GM21529 (cell line): Measurements from ENCODE around the gene PPP2R2C.
A peak's percentile ranks its signal among the peaks of the same experiment; 100 is the strongest.

ENCODE experiments used
- ATAC-seq: cut with Tn5 transposase; IDR thresholded peaks from one replicate; pipeline ENCODE4 v1.9.1; 2021; ENCODE audit not compliant: unreplicated experiment

Gene PPP2R2C

DNA sequence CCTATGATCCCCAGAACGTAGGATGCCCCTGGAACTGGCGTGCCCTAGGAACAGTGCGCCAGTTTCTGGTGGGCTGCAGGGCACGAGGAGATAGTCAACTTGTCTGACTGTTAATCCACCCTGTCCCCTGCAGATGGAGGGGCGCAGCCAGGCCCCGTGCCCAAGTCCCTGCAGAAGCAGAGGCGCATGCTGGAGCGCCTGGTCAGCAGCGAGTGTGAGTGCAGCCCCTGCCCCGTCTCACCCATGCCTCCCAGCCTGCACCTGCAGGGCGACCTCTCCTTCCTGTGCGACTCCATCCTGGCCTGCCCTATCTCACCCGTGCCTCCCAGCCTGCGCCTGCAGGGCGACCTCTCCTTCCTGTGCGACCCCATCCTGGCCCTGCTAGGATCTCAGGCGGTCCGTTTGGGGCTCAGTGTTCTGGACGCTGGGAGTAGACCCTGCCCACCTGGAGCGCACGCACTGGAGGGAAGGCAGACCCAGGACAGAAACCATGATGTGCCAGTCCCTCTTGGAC is 180.6 kb downstream of the PPP2R2C start:
- ATAC-seq: no peak

- ATAC-seq: no peak
Measured at GRCh38 chr4:6290769-6291547, 181.5 kb downstream of the PPP2R2C start.

DNA sequence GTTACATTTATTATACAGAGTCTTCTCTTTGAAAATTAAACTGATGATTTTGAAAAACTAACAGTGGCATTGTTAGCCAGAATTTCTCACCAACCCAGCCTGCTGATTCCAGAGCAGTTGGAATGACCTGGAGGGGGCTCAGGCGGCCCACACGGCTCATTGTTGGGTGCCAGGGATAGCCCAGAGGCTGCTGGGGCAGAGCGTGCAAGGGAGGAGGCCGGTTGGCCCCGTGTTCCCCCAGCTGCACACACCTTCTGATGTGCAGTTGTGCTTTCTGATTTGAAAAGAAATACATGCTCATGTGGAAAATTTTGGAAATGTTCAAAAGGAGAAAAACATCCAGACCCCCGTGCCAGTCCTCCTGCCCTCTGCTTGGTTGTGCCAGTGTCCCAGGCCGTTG is 182.2 kb downstream of the PPP2R2C start:
- ATAC-seq: no peak

DNA sequence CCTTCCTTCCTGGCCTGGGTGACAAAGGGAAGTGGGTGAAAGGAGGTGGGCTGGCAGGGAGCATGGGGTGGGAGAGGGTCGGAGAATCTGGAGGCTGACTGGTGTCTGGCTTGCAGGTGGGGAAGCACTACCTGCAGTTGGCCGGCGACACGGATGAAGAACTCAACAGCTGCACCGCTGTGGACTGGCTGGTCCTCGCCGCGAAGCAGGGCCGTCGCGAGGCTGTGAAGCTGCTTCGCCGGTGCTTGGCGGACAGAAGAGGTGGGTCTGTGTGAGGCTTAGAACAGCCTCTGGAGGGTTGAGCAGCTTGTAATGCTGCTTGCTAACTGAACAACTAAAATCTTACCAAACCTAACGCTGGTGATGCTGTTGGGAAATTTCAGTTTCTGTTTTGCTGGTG is 183.5 kb downstream of the PPP2R2C start:
- no peak for ATAC-seq

DNA sequence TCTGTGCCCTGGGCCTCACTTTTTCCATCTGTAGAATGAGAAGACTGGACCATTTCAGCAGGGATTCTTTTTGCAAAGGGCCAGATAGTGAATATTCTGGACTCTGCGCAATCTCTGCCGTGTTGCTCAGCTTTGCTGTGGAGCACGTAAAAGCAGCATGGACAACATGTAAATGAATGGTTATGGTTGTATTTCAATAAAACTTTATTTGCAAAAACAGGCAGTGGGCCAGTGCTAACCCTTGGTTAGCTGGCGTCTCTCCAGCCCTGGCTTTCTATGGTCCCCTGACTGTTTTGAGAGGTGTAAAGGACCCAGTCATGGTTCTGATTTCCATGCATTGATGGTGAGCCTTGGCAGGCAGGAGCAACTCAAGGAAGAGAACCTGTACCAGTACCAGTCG is 184.1 kb downstream of the PPP2R2C start:
- no peak for ATAC-seq

DNA sequence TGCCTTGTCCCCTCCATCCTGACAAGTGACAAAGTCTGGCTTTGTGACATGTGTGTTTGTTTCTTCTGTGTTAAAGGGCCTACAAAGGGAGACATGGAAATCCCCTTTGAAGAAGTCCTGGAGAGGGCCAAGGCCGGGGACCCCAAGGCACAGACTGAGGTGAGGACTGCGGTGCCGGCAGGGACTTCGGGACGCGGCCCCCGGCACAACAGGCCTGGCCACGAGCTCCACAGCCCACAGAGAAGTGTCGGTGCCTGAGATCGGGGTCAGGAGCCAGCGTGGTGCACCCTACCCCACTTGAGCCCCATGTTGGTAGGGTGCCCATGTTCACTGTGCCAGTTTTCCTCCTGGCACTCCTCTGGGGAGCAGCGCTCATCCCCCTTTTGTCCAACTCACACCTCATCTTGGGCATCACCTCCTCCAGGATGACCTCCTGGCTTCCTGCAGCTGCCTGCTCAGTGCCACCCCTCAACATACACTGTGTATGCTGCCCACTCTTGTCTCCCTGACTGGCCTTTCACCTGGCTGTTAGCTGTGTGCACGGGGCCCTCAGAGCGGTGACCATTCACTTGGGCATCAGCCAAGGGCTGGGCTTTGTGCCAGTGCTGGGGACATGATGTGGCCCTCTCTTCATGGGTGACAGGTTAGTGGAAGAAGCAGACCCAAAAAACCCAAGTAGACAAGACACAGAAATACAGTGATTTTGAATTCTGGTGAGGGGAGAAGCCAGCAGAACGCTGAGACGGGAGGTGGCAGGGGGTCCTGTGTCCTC is 185.2 kb downstream of the PPP2R2C start:
- no peak for ATAC-seq

DNA sequence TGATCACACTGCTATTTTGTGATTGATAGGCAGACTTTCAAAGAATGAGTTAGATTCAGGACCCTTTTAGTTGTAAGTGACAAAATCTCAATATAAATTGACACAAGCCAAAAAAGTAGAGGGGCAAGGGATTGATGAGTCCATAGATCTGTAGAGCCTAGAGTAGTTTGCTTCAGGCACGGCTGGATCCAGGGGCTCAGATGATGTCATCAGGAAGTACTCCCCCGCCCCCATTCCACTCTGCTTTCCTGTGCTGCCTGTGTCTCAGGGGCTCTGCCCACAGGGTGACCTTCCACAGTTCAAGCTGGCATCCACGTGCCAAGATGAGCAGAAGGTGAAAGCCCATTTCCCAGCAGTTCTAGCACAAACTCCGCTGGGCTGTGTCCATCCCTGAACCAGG is 189.1 kb downstream of the PPP2R2C start:
- no peak for ATAC-seq

DNA sequence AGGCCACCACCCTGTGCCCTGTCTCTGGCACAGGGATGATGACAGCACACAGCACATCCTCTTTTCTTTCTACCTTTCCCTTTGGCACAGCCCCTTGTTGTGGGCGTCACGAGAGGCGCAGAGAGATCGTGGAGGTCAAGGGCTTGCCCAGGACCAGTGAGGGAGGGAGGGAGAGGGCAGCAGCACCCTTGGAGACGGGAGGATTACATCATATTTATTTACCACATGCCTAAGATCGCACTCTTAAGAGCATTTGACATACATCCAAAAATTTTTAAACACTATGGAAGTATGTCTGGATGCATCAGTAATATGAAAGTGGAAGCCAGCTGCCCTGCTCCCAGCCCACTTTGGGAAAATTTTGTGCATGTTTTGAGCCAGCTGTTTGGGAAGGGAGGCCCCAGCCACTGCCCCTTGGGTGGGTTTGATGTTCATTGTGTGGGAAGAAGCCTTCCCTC is 190.1 kb downstream of the PPP2R2C start:
- no peak for ATAC-seq

- no peak for ATAC-seq
Measured at GRCh38 chr4:6281436-6282313, 190.7 kb downstream of the PPP2R2C start.

GRCh38 chr4:6280365-6280996 is 191.9 kb downstream of the PPP2R2C start:
- ATAC-seq: no peak

DNA sequence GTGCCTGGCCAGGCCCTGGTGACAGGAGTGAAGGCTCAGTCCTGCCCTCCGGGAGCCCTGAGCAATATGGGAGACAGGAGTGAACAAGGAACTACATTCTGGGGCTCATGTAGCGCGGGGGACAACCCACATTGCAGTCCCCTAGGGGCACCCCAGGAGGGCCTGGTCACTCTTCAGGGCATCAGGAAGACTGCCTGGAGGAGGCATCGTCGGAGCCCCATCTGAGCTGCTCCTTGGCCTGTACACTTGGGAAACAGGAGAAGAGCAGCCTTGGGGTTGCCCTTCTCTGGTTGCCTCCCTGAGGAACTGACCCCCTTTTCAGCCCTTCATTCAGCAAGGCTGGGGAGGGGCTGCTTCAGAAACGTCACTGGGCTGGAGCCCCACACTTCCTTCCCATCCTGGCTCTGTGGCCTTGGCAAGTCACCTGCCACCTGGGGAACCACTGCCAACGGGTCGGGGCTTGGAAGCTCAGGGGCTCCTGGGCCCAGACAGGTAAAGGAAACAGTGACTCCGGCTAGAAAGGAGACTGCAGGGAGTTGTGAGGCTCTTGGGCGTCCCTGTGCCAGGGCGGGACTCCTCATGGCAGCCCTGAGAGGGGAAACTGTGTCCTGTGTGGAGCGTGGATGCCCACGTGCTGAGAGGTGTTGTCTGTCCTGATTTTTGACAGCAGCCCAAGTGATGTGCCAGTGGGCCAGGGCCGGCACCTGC is 192.7 kb downstream of the PPP2R2C start:
- ATAC-seq: no peak

DNA sequence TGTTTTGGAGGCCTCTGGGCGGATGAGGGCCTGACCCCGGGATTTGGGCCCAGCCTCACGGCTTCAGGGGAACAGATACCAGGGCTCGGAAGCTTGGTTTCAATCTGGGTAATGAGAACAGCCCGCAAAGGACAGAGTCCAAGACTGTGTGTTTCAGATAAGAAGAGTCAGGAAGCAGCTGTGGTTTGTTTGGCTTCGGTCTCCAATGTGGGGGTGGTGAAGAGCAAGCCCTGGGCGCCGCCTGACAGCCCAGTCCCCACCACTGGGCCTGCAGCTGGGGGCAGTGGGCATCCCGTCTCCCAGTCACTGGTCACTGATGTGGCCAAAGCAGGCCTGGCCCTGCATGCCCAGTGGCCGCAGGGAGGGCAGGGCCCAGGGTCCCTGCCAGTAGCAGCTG is 193.6 kb downstream of the PPP2R2C start:
- peak; percentile 98 for ATAC-seq

DNA sequence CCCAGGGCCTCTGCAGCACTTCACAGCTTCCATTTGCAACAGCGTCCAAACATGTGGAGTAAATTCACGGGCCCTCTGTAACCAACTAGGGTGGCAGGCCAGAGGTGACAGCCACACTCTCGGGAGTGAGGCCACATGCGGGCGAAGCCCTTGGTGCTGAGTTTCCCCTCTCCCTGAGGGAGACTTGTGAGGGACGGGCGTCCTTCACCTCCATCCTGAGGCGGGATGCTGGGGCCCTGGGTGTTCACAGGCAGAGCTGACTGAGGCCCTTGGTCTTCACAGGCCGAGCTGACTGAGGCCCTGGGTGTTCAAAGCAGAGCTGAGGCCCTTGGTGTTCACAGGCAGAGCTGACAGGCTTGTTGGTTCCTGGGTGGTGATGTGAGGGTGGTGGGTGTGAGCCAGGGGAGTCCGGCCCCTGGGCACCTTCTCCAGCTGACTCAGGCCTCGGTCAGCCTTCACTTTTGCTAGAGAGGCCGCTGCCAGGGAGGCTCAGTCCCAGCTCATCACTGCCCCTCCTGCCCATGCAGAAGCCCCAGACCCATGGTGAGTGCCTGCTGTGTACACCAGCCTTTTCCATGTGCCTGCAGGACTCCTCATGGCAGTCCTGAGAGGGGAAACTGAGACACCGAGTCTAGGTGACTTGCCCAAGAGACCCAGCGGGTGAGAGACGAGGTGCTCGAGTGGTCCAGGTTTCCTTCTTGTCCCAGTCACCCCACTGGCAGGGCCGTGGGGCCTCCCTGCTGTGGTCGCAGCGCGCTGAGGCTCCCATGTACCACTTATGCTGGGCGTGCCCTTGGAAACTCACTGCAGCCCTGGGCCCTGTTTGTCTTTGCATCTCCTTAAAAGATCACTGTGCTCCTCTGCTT is 194.2 kb downstream of the PPP2R2C start:
- ATAC-seq: no peak

DNA sequence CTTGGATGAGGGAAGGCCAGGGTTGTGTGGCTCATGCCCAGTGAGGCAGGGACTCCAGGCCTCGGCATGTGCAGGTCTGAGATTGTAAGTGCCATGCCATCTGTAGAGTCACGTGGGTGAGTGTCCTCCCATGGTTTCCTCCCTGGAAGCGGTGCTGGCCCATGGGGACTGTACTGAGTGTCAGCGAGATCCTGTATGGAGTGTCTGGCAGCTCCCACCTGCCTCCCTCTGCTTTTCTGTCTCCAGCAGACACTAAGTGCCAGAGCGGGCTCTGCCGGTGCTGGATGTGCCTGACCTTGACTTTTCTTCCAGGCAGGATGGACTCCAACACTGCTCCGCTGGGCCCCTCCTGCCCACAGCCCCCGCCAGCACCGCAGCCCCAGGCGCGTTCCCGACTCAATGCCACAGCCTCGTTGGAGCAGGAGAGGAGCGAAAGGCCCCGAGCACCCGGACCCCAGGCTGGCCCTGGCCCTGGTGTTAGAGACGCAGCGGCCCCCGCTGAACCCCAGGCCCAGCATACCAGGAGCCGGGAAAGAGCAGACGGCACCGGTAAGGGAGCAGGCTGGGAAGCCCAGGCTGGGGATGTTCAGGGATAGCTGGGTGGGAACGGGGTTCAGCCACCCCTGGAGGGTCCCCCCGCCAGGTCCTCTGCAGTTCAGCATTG is 195.1 kb downstream of the PPP2R2C start:
- no peak for ATAC-seq

- ATAC-seq: no peak
Measured at GRCh38 chr4:6275898-6276806, 196.3 kb downstream of the PPP2R2C start.

DNA sequence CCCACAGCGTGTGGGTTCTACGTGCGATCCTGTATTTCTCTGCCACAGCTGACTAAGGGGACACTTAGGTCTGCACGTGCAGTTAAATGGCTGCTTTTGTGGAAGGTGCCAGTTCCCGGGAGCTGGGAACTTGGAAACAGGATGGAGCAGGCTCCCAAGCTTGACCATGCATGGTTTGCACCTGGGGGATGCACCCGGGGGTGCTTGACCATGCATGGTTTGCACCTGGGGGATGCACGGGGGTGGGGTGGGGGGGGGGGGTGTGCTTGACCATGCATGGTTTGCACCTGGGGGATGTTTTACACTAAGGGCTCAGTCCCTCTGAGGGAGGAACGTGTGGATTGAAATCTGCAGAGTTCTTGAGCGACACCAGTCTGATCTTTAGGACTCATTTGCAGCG is 197.1 kb downstream of the PPP2R2C start:
- no peak for ATAC-seq

DNA sequence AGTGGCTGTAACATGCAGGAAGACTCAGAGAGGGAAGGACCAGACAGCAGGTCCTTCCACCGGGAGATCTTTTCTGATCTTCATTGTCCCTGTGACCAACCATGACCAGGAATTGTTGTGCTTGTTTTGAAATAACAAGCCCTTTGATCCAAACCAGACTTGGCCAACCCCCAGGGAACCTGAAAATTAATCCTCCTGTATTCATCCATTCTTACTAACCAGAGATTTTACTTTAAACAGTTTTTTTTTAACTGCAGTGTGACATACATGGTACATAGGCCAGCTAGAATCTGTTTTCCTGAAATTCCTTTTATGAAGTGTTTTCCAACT is 198.8 kb downstream of the PPP2R2C start:
- ATAC-seq: no peak
